ENCODE measurements around the gene MRPL44. TPM values are rescaled to one million over a fixed set of nuclear protein-coding genes. Genes with fewer than 3 reads are reported as not detected.

MRPL44 gene
- total RNA-seq, 2 donors from 2014 or later, result 11.5 to 21.0 TPM

Other genes starting within 250 kb of the MRPL44 start
- gene AP1S3, start 119.9 kb upstream of the MRPL44 start, total RNA-seq, result 1 to 10 TPM; 2.0 to 8.3 TPM
- gene WDFY1, start 12.1 kb upstream of the MRPL44 start, total RNA-seq, result 10 to 100 TPM; 18.9 to 71.5 TPM
- 1 to 10 TPM; 1.6 to 4.4 TPM for gene SERPINE2, start 81.8 kb downstream of the MRPL44 start, total RNA-seq